ENCODE results near the gene NAV1.

The NAV1 gene

DNA sequence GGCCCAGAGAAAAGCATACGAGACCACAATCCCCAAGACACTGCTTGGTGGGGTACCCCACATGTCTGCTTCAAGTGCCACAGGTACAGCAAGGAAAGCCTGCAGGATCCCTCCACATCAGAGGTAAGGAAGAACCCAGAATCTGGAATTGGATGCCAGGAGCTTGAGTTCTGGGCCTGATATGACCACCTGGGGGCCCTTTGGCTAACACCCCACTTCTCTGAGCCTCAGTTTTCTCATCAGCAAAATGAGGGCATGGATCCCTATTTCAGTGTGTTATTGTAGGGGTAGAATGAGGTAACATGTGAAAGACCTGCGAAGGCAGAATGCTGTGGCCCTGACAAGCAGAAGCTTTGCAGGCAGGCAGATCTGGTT is 24.5 kb downstream of the NAV1 start:
- H3K4me3 ChIP-seq (replicated peaks; ENCODE audit: insufficient read depth, low read length), result no peak overlapping the region
- H3K27ac ChIP-seq (replicated peaks), result no peak overlapping the region
- no peaks in the 10 kb centered on the region for H3K27me3 ChIP-seq (ENCODE audit: insufficient read depth, poor library complexity, severe bottlenecking)
- no peak for DNase-seq (ENCODE audit: low read depth in 1 of 2, low spot score in 1 of 2)
- TF ChIP-seq GABPA (IDR thresholded peaks at IDR 0.05; ENCODE audit: low read depth) (no peak), POLR2AphosphoS5 (IDR thresholded peaks at IDR 0.05; ENCODE audit: low read depth) (no peak), SPI1 (IDR thresholded peaks at IDR 0.05; ENCODE audit: borderline replicate concordance, low read depth) (no peak), REST (IDR thresholded peaks at IDR 0.05; ENCODE audit: insufficient replicate concordance, low read depth) (no peak)
- TF ChIP-seq, protein P1, sequence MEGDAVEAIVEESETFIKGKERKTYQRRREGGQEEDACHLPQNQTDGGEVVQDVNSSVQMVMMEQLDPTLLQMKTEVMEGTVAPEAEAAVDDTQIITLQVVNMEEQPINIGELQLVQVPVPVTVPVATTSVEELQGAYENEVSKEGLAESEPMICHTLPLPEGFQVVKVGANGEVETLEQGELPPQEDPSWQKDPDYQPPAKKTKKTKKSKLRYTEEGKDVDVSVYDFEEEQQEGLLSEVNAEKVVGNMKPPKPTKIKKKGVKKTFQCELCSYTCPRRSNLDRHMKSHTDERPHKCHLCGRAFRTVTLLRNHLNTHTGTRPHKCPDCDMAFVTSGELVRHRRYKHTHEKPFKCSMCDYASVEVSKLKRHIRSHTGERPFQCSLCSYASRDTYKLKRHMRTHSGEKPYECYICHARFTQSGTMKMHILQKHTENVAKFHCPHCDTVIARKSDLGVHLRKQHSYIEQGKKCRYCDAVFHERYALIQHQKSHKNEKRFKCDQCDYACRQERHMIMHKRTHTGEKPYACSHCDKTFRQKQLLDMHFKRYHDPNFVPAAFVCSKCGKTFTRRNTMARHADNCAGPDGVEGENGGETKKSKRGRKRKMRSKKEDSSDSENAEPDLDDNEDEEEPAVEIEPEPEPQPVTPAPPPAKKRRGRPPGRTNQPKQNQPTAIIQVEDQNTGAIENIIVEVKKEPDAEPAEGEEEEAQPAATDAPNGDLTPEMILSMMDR (IDR thresholded peaks at IDR 0.05; ENCODE audit: insufficient read depth, low read length), result no peak

- Histone ChIP-seq H3K27ac (replicated peaks) (no peak overlapping the region), H3K4me3 (replicated peaks; ENCODE audit: insufficient read depth, low read length) (no peak overlapping the region), H3K27me3 (ENCODE audit: insufficient read depth, poor library complexity, severe bottlenecking) (no peaks in the 10 kb centered on the region)
- no peak for TF ChIP-seq GABPA (IDR thresholded peaks at IDR 0.05; ENCODE audit: low read depth)
- TF ChIP-seq POLR2AphosphoS5 (IDR thresholded peaks at IDR 0.05; ENCODE audit: low read depth), result no peak
- no peak for TF ChIP-seq REST (IDR thresholded peaks at IDR 0.05; ENCODE audit: insufficient replicate concordance, low read depth)
- TF ChIP-seq SPI1 (IDR thresholded peaks at IDR 0.05; ENCODE audit: borderline replicate concordance, low read depth), result no peak
- TF ChIP-seq, protein P1 (IDR thresholded peaks at IDR 0.05; ENCODE audit: insufficient read depth, low read length), result no peak
- no peak for DNase-seq (ENCODE audit: low read depth in 1 of 2, low spot score in 1 of 2)
Measured at GRCh38 chr1:201563941-201564340, 25.0 kb downstream of the NAV1 start.

DNA sequence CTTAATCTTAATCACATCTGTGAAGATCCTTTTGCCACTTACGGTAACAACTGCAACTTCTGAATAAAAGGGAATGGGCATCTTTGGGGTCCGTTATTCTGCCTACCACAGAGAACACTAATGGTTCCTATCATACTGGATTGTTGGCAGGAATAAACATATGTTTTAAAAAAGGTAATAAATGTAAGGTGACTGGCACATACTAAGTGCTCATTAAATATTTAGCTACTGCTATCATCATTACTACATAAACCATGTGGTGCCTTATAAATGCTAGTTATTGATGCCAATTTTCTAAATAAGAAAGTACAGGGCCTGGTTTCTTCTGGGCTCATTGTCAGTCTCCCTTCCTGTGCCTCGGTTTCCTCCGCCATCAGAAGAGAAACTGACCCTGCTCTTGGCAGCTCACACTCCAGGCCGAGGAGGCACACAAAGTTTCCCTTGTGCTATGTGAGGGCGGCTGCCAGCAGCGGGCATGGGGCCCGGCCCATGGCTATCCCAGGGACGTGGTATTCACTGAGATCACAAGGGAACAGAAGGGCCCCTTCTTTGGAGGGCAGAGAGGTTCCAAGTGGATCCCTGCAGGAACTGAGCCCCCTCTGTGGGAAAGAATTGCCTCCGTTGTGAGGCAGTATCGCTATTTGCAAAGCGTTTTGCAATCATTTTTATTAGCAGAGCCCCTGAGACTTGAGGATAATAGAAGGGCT is 26.2 kb downstream of the NAV1 start:
- H3K27ac ChIP-seq (replicated peaks), result no peak overlapping the region
- TF ChIP-seq SPI1 (IDR thresholded peaks at IDR 0.05; ENCODE audit: borderline replicate concordance, low read depth) (no peak), GABPA (IDR thresholded peaks at IDR 0.05; ENCODE audit: low read depth) (no peak), POLR2AphosphoS5 (IDR thresholded peaks at IDR 0.05; ENCODE audit: low read depth) (no peak)
- H3K27me3 ChIP-seq (ENCODE audit: insufficient read depth, poor library complexity, severe bottlenecking), result no peaks in the 10 kb centered on the region
- no peak for DNase-seq (ENCODE audit: low read depth in 1 of 2, low spot score in 1 of 2)
- H3K4me3 ChIP-seq (replicated peaks; ENCODE audit: insufficient read depth, low read length), result no peak overlapping the region

DNA sequence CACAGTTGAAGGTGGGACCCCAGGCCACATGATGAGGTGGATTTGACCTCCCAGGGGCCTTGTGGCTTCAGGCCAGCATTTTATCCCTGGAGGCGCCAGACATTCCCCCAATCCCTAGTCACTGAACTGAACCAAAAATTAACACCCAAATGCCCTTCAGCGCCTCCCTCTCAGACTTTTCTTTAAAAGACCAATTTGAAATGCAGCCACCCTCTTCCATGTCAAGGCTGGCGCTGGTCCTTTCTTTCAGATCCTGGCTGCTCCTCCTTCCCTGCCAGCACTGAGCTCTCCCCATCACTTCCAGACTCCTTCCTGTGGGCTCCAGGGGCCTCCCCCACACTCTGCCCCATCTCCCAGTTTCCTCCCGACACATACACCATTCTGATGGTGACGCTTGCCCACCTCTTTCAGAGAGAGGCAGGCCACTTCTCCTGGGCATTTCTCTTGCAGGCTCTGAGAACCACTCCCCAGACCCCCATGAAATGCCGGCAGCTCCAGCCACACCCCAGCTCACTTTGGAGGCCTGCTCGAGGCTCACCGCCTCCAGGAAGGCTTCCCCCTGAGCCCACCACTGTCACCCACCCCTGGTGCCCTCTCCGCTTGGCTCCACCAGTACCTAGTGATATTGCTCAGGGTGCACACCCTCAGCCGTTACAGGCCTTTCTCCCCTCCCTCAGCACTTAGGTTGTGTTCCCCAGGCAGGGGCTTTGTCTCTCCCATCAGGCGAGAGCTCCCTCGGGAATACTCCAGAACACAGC is 27.0 kb downstream of the NAV1 start:
- no peak for DNase-seq (ENCODE audit: low read depth in 1 of 2, low spot score in 1 of 2)
- TF ChIP-seq REST (IDR thresholded peaks at IDR 0.05; ENCODE audit: insufficient replicate concordance, low read depth) (no peak), SPI1 (IDR thresholded peaks at IDR 0.05; ENCODE audit: borderline replicate concordance, low read depth) (no peak), POLR2AphosphoS5 (IDR thresholded peaks at IDR 0.05; ENCODE audit: low read depth) (no peak), GABPA (IDR thresholded peaks at IDR 0.05; ENCODE audit: low read depth) (no peak)
- TF ChIP-seq, protein P1 (IDR thresholded peaks at IDR 0.05; ENCODE audit: insufficient read depth, low read length), result no peak
- no peak overlapping the region for H3K27ac ChIP-seq (replicated peaks)

More for the DNA sequence above, 27.0 kb downstream of the NAV1 start:
- no peak overlapping the region for H3K4me3 ChIP-seq (replicated peaks; ENCODE audit: insufficient read depth, low read length)
- no peaks in the 10 kb centered on the region for H3K27me3 ChIP-seq (ENCODE audit: insufficient read depth, poor library complexity, severe bottlenecking)

Data from HL-60 (cell line).